Muscle of back (tissue), 11 donors: ENCODE measurements around the gene BEX3. TPM values are rescaled to one million over a fixed set of nuclear protein-coding genes. Genes with fewer than 3 reads are reported as not detected.

ENCODE experiments used
- DNase-seq, 3 donors: peaks; one replicate each; pipeline versions ENCODE4 v3.0.0 to v3.0.0-alpha.2; 2013
- polyA plus RNA-seq, 10 donors: library from polyadenylated mRNA; unstranded; fragments of 120-200 nt; gene quantifications; one replicate each; pipeline ENCODE4 v1.2.1, GENCODE V29; 2013; ENCODE audit not compliant: insufficient read length in 10 of 10

Gene BEX3
- polyA plus RNA-seq, 10 donors = 117 to 242 (median 160) TPM

DNA sequence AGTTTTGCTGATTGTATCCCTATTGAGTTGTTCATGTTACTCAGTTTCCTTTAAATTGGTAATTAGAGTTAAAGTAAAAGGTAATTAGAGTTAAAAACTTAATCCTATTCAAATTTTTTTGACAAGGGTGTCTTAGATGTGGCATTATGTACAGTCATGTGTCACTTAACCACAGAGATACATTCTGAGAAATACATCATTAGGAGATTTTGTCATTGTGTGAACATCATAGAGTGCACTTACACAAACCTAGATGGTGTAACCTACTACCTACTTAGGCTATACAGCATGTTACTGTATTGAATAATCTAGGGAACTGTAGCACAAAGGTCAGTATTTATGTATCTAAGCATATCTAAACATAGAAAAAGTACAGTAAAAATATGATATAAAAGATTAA lies 39.2 kb downstream of the BEX3 start:
- DNase-seq = no peak

GRCh38 chrX:103417370-103417769 lies 41.0 kb downstream of the BEX3 start:
- no peak for DNase-seq

- no peak for DNase-seq
These were observed 41.6 kb downstream of the BEX3 start for GRCh38 chrX:103417933-103418332.

DNA sequence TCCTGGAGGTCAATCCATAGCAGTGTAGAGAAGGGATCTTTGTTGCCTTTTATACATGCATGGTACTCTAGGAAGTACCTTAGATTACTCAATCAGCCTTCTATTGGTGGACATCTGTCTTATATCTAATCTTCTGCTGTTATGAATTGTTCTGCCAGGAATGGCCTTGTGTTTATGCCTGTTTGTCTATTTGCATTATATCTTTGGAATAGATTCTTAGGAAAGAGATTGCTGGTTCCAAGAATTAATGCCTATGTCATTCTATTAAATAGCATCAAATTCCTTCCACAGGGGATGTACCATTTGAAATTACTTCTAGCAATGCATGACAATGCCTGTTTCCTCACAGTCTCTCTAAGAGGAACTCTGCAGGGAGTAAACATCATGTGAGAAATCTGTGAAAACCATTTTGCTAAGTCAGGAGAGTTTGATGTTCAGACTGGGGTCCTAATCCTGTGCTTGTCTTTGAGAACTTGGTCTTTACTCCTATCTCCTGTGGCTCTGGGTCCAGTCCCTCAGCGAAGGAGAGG lies 42.5 kb downstream of the BEX3 start:
- no peak for DNase-seq

DNA sequence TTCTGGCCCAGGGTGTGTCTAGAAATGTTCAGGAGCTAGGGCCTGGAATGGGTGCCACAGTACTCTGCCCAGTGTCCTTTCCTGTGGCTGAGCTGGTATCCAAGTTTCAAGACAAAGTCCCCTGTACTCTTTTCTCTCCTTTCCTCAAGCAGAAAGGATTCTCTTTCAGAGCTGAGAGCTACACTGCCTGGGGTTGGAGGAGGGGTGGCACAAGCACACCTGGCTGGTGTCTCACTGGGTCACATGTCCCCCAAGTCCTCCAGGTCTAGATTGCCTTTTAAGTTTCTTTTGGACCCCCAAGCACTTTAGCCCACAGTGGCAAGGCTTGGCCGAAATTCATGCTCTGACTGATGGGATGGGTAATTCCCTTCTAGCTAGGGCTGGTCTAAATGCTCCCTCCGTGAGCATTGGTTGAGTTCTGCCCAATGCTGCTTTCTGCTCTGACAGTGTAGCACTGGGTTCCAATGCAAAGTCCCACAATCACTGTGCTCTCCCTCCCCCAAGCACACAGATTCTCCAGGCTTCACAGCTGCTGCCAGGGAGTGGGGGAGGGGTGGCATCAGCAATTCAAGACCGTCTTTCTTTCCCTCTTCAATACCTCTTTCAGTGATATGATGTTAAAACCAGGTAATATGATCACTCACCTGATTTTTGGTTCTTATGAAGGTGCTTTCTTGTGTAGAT lies 47.8 kb downstream of the BEX3 start:
- DNase-seq = no peak

Other genes with a start within 250 kb of the BEX3 start
- gene BEX4, start 161.4 kb upstream of the BEX3 start, polyA plus RNA-seq = 10 to 100 TPM; 32.2 to 56.7 (median 43.1) TPM
- gene TCEAL8, start 121.4 kb upstream of the BEX3 start, polyA plus RNA-seq = 100 to 1,000 TPM; 103 to 134 (median 118) TPM
- gene TCEAL5, start 99.8 kb upstream of the BEX3 start, polyA plus RNA-seq = 1 to 10 TPM; 4.9 to 9.0 (median 6.6) TPM
- gene BEX2, start 65.5 kb upstream of the BEX3 start, polyA plus RNA-seq = 10 to 100 TPM; 24.7 to 42.0 (median 34.0) TPM
- 100 to 1,000 TPM; 163 to 576 (median 330) TPM for gene TCEAL7, start 46.3 kb upstream of the BEX3 start, polyA plus RNA-seq
- 100 to 1,000 TPM; 141 to 198 (median 159) TPM for gene TCEAL9, start 20.0 kb upstream of the BEX3 start, polyA plus RNA-seq
- 1 to 10 TPM in 3 of 10 donors, under 1 TPM in 7; 0.54 to 2.2 (median 0.77) TPM for gene RAB40A, start 143.0 kb downstream of the BEX3 start, polyA plus RNA-seq
- 100 to 1,000 TPM in 2 of 10 donors, 10 to 100 TPM in 8; 75.0 to 110 (median 87.5) TPM for gene TCEAL4, start 209.0 kb downstream of the BEX3 start, polyA plus RNA-seq
- gene TCEAL3, start 231.4 kb downstream of the BEX3 start, polyA plus RNA-seq = 10 to 100 TPM in 7 of 10 donors, 1 to 10 TPM in 3; 8.1 to 15.7 (median 10.6) TPM